ENCODE measurements around the gene RTN3. TPM values are rescaled to one million over a fixed set of nuclear protein-coding genes. Genes with fewer than 3 reads are reported as not detected.

Gene RTN3
- total and polyA plus RNA-seq, 9 of the 15 experiments (the other 6 are each of a cell fraction or from before 2014, with no cell fraction given) = 41.6 to 169 (median 93.5) TPM

DNA sequence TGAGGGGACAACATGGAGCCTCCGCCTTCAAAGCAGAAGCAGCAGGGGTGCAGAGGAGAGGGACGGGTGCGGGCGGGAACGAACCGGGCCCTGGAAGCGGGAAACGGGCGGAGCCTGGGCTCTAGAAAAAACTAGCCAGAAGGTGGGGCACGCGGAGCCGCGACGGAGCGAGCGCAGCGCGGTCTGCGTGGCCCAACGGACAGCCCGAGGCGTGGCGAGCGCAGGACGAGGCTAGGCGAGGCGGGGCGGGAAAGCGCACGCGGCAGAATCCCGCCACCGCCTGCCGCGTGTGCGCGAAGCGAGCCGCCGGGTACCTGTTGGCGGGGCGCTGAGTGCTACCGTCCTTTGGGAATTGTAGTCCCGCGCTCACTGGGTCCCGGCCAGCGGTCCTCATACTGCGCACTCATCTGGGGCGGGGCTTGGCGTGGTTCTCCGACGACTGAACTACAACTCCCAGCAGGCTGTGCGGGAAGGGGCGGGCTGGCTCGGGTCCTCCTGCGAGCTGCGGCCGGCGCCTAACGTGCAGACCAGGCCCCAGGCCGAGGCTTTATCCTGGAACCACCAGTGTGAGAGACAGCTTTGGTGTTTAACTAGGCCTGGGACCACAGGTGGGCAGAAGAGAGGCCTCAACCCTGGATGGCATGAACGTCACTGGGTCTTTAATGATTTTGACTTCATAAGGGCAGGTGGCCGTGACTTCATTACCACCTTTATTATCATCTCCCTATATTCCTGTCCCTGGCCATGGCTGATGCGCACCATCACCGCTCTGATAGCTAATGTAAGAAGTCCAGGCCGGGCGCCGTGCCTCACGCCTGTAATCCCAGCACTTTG, 9.8 kb upstream of the RTN3 start, which contains the start of gene ATL3 (continued):
- no peak for TF ChIP-seq DACH1 (IDR thresholded peaks at IDR 0.05; ENCODE audit: partially characterized antibody)
- TF ChIP-seq, protein P1, sequence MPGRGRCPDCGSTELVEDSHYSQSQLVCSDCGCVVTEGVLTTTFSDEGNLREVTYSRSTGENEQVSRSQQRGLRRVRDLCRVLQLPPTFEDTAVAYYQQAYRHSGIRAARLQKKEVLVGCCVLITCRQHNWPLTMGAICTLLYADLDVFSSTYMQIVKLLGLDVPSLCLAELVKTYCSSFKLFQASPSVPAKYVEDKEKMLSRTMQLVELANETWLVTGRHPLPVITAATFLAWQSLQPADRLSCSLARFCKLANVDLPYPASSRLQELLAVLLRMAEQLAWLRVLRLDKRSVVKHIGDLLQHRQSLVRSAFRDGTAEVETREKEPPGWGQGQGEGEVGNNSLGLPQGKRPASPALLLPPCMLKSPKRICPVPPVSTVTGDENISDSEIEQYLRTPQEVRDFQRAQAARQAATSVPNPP (IDR thresholded peaks at IDR 0.05; ENCODE audit: borderline replicate concordance, insufficient read depth, insufficient read length) = no peak
- peak; percentile 94 for TF ChIP-seq HNRNPLL (IDR thresholded peaks at IDR 0.05; ENCODE audit: low read depth, low read length, poor library complexity, severe bottlenecking)
- 0 out of 2 replicates have a peak, but pooled peaks have one; percentile 3 for TF ChIP-seq TAL1 (IDR thresholded peaks at IDR 0.05)
- no peak for TF ChIP-seq ZNF253 (CRISPR knock-in tag; conservative IDR thresholded peaks at IDR 0.05)
- no peak for TF ChIP-seq FUS (optimal IDR thresholded peaks at IDR 0.05; ENCODE audit: low read depth, low read length)
- no peak for TF ChIP-seq SMARCC2 (IDR thresholded peaks at IDR 0.05; ENCODE audit: low read depth)
- peak; percentile 77 for TF ChIP-seq CREM (IDR thresholded peaks at IDR 0.05; ENCODE audit: low read depth)
- no peak for TF ChIP-seq PHB (CRISPR knock-in tag; IDR thresholded peaks at IDR 0.05)
- TF ChIP-seq HNRNPL (IDR thresholded peaks at IDR 0.05; ENCODE audit: low read depth, low read length) = 0 out of 2 replicates have a peak, but pooled peaks have one; percentile 9
- peak; percentile 83; the same call in 1 of the 2 replicates for TF ChIP-seq ZNF197 (CRISPR knock-in tag; IDR thresholded peaks at IDR 0.05; ENCODE audit: low read depth)
- TF ChIP-seq ZNF408 (CRISPR knock-in tag; IDR thresholded peaks at IDR 0.05; ENCODE audit: low read depth) = no peak
- TF ChIP-seq ZNF584 (CRISPR knock-in tag; IDR thresholded peaks at IDR 0.05; ENCODE audit: low read depth) = peak; percentile 96
- peak; percentile 43 for TF ChIP-seq TAF1 (IDR thresholded peaks at IDR 0.05; ENCODE audit: control insufficient read depth, extremely low read depth, insufficient read depth, low read length, severe bottlenecking)
- 0 out of 2 replicates have a peak, but pooled peaks have one; percentile 63 for TF ChIP-seq HLTF (IDR thresholded peaks at IDR 0.05)
- TF ChIP-seq, protein P2, sequence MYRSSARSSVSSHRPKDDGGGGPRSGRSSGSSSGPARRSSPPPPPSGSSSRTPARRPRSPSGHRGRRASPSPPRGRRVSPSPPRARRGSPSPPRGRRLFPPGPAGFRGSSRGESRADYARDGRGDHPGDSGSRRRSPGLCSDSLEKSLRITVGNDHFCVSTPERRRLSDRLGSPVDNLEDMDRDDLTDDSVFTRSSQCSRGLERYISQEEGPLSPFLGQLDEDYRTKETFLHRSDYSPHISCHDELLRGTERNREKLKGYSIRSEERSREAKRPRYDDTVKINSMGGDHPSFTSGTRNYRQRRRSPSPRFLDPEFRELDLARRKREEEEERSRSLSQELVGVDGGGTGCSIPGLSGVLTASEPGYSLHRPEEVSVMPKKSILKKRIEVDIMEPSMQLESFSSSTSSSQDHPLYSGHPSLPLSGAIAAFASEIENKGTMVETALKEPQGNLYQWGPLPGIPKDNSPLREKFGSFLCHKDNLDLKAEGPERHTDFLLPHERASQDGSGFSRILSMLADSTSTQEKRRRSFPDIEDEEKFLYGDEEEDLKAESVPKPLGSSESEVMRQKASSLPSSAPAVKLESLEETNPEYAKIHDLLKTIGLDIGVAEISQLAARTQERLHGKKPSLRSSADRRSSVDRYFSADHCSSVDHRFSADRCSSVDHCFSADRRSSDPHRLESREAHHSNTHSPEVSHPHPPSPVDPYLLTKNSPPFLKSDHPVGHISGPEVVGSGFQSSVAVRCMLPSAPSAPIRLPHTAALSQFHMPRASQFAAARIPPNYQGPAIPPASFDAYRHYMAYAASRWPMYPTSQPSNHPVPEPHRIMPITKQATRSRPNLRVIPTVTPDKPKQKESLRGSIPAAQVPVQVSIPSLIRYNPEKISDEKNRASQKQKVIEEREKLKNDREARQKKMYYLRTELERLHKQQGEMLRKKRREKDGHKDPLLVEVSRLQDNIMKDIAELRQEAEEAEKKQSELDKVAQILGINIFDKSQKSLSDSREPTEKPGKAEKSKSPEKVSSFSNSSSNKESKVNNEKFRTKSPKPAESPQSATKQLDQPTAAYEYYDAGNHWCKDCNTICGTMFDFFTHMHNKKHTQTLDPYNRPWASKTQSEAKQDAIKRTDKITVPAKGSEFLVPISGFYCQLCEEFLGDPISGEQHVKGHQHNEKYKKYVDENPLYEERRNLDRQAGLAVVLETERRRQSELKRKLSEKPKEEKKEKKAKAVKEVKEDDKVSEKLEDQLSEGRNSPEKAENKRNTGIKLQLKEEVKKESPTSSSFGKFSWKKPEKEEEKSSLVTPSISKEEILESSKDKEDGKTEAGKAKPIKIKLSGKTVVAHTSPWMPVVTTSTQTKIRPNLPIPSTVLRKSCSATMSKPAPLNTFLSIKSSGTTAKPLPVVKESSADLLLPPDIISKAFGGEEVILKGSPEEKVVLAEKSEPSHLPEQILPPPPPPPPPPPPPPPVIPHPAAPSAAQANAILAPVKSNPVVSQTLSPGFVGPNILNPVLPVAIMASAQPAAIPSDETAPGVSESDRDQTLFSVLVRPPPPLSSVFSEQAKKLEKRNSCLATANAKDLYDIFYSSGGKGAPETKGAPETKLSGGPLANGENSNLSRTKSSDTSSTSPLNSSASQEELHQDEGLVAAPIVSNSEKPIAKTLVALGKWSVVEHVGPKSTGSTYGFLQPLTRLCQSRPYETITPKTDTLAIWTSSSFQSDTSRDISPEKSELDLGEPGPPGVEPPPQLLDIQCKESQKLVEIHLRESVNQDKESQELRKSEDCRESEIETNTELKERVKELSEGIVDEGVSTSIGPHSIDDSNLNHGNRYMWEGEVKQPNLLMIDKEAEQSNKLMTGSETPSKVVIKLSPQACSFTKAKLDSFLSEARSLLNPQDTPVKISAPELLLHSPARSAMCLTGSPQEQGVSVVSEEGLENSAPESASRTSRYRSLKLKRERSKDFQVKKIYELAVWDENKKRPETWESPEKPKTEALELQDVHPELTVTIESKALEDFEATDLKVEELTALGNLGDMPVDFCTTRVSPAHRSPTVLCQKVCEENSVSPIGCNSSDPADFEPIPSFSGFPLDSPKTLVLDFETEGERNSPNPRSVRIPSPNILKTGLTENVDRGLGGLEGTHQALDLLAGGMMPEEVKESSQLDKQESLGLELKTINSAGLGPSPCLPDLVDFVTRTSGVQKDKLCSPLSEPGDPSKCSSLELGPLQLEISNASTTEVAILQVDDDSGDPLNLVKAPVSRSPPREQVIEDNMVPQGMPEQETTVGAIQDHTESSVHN (IDR thresholded peaks at IDR 0.05; ENCODE audit: borderline replicate concordance in 1 of 2, low read depth in 1 of 2) = no peak
- peak; percentile 86 for TF ChIP-seq ZNF384 (IDR thresholded peaks at IDR 0.05; ENCODE audit: low read depth, low read length)
- peak; percentile 58 for TF ChIP-seq ZNF146 (CRISPR knock-in tag; IDR thresholded peaks at IDR 0.05; ENCODE audit: unreplicated experiment)
- TF ChIP-seq ZNF175 (CRISPR knock-in tag; IDR thresholded peaks at IDR 0.05; ENCODE audit: low read depth) = peak; percentile 89

Measured in K562 (cell line).